Fibroblast of skin of right quadriceps (primary cell): ENCODE results near the gene SKIC8.
A peak's percentile ranks its signal among the peaks of the same experiment; 100 is the strongest.
"Not testable (repeated sequence)": the region's sequence is repeated elsewhere in the genome, so short reads cannot be mapped to it uniquely, and the experiment has no call there.

Experiments
- DNase-seq: peaks from one replicate; pipeline ENCODE4 v3.0.0-alpha.2; 2013

Gene SKIC8

DNA sequence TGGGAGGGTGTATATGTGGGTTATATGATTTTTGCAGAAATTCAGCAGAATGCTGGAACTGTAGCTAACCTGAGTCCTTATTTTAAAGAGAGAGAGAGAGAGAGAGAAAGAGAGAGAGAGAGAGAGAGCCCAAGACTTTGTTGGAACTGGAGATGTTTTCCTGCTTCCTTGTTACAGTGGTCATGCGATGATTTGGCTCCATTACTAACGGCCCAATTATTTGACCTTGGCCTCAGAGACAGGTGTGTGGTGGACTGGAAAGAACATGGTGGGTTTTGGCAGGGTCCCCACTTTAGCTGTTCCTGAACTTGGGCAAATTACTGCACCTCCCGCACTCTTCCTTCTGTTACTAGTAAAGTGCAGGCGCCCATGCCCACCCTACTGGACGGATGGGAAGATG is 50.3 kb downstream of the SKIC8 start:
- no peak for DNase-seq

DNA sequence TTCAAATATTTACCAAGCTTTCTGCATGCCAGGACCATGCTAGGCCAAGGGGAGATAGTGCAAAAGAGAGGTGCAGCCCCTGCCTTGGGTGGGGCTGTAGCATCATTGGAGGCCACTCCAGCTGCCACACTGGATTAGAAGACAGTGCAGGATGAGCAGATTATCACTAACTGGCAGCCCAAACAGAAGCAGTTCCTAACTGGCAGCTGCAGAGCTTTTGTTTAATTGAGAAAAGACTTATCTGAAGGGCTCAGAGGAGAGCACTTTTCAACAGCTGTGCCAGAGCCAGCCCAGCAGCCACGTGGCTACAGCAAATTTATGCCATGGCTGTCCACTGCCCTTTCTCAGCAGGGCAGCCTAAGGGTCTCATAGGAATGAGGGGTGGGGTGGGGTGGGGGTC is 51.5 kb downstream of the SKIC8 start:
- no peak for DNase-seq

DNA sequence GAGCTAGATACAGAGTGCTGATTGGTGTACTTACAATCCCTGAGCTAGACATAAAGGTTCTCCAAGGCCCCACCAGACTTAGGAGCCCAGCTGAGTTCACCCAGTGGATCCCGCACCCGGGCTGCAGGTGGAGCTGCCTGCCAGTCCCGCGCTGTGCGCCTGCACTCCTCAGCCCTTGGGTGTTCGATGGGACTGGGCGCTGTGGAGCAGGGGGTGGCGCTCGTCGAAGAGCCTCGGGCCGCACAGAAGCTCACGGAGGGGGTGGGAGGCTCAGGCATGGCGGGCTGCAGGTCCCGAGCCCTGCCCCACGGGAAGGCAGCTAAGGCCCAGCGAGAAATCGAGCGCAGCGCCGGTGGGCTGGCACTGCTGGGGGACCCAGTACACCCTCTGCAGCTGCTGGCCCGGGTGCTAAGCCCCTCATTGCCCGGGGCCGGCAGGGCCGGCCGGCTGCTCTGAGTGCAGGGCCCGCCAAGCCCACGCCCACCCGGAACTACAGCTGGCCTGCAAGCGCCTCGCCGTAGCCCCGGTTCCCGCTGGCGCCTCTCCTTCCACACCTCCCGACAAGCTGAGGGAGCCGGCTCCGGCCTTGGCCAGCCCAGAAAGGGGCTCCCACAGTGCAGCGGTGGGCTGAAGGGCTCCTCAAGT is 53.3 kb downstream of the SKIC8 start:
- not testable (repeated sequence) for DNase-seq

DNA sequence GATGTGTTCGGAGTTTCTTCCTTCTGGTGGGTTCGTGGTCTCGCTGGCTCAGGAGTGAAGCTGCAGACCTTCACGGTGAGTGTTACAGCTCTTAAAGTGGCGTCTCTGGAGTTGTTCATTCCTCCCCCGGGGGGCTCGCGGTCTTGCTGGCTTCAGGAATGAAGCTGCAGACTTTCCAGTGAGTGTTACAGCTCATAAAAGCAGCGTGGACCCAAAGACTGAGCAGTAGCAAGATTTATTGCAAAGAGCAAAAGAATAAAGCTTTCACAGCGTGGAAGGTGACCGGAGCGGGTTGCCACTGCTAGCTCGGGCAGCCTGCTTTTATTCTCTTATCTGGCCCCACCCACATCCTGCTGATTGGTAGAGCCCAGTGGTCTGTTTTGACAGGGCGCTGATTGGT is 54.0 kb downstream of the SKIC8 start:
- DNase-seq = not testable (repeated sequence)

- no peak for DNase-seq
Observed at GRCh38 chr15:78244893-78245292, 54.5 kb downstream of the SKIC8 start.

DNA sequence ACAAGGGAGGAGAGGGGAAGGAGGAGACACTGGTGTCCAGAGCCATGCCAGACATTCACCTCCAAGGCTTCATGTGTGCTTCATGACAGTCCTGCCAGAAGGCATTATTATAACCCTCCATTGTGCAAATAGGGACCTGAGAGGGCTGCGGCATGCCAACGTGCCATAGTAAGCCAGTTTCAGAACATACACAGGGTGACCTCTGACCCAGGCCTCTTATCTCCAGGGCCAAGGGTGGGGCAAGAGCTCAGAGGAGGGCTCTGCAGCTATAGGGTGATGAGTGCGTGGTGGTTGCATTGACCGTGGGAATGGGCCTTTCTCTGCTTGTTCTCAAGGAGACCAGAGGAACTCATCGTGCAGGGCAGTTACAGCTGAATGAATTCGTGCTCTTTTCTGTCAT is 55.3 kb downstream of the SKIC8 start:
- no peak for DNase-seq

DNA sequence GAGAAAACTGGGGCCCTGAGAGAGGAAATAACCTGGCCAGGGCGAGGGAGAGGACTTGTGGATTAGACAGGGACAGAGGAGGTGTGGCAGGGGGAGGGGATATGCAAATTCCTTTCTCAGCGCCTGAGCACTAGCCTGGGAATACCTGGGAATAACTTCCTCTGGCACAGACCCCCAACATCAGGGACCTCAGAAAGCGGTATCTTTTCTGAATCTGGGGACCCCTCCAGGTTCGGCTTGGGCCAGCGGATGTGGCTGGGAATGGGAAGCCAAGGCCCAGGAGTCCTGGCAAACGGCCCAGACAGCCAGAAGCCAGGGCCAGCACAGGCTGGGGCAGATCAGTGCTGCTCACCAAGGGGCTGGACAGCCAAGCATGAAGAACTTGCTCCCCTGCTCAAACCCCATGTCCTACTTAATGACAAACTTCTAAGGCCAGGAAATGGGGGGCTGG is 55.9 kb downstream of the SKIC8 start:
- DNase-seq = no peak

DNA sequence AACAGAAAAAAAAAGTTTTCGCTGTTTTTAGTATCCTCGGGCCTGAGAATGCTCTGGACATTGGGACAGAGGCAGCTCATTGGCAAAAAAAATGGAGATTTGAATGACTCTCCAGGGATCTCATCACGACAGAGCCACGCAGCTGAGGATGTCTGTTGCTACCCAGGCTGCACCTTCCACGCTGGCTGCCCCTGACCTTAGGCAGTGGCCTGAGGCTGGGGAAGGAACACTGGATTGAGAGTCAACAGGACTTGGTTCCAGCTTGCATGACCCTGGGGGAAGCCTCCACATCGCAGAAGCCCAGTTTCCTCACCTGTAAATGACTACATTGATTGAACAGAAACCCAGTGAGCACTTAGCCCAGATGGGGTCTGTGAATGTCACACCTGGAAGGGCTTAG is 56.4 kb downstream of the SKIC8 start:
- DNase-seq = no peak

GRCh38 chr15:78242128-78242527 is 57.3 kb downstream of the SKIC8 start:
- no peak for DNase-seq

DNA sequence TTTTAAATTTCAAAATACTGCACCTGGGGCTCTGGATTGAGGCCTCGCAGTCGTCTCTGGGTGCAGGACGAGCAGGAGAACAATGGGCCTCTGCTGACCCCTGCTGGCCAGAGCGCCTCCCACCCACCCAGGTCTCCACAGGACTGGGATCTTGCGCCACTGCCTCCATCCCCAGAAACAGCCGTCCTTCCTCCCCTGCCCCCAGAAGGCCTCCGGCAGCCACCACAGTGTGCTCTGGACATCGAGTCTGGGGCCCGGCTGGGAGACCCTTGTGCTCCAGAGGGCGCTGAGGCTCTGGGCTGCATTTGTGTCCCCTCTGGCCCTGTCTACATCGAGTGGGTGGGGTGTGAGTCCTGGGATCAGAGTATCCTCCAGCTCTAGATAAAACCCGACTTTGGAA is 58.4 kb downstream of the SKIC8 start:
- peak; percentile 61 for DNase-seq

DNA sequence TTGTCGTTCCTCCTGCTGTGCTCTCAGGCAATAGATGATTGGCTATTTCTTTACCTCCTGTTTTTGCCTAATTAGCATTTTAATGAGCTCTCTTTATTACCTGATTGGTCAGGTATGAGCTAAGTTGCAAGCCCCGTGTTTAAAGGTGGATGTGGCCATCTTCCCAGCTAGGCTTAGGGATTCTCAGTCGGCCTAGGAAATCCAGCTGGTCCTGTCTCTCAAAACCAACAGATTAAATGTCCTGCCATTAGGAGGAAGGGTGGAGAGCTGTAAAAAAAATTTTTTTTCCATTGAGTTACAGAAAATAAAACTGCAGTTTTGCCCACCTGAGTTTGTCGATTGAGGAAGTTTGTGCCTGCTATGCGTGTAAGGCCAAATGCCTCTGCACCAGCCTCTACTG is 59.6 kb downstream of the SKIC8 start:
- no peak for DNase-seq

GRCh38 chr15:78237146-78237545 is 62.3 kb downstream of the SKIC8 start:
- DNase-seq = no peak

DNA sequence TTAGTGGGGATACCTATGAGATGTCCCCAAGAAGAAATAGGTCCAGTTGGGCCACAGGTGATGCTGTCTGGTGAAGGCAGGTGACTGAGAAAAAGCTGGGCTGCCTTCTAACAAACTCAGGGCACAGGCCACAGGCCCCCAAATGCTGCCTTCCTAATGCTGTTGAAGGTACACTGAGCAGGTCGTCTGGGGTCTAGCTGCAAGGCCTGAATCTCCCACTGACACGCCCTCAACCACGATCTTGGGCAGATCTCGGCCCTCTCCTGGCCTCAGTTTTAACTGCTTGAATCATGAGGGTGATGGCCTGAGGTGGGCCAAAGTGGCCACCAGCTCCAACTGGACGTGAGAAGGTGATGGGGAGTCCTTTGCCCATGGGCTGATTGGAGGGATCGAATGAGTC is 62.9 kb downstream of the SKIC8 start:
- no peak for DNase-seq

DNA sequence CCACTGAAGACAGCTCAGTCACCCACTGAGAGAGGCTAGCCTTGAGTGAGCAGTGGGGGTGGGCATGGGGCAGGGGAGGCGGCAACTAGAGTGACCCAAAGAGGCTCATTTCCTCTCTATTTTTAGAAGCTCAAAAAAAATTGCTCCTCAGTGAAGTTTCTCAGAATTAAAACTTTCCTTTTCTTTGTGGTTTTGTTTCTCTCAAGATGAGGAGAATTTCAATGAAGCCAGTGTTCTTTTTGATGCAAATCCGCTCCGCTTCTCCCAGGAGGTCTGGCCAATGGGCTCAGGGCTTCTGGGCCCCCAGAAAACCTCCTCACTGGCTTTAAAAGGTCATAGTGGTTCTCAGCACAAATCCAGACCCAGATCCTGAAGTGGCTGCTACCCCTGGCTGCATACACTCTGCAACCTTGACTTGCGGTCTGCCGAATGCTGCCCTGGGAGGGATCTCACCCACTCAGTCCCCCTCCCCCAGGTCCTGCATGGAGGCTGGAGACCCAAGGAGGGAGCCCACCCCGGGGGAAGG is 64.8 kb downstream of the SKIC8 start, which contains the start of gene ACSBG1:
Gene ACSBG1, minus strand, starts transcription at position 51 of the 526 bp plus-strand sequence. CDS start 64 bp downstream, outside the sequence.
- no peak for DNase-seq

DNA sequence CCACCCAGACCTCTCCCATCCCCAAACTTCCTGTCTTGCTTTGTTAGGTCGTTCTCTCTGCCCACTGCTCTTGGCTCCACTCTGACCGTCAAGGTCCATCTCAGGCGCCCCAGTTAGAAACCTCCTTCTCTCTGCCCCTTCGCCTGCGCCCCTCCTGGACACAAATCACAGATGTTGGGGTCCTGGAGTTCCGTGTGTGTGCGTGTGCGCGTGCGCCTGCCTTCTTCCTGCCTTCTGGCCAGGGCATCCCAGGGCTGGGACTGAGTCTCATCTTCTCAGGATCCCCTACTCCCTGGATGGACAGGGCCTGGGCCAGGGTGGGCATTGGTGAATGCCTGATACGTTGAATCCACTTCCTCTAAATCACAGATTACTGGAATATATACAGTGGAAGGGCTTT is 65.9 kb downstream of the SKIC8 start:
- DNase-seq = no peak
